OCI-LY7 (cell line): ENCODE measurements around the gene DTYMK. TPM values are rescaled to one million over a fixed set of nuclear protein-coding genes. Genes with fewer than 3 reads are reported as not detected.
A peak's percentile ranks its signal among the peaks of the same experiment; 100 is the strongest.

Experiments
- BruUV-seq: library from RNA; stranded (reverse); fragments of 400-500 nt; replicated peaks from 2 replicates; lab custom pipeline; 2021; lab: Mats Ljungman, UMichigan
- CTCF ChIA-PET: fragments of 300-600 bp; sonication (Branson Sonifier 250); formaldehyde crosslinking; loops from one replicate; lab custom pipeline; 2022; ENCODE audit warnings: antibody characterized with exemption; ENCODE audit not compliant: unreplicated experiment; lab: Charles Lee
- POLR2A ChIA-PET: fragments of 300-600 bp; sonication (Branson Sonifier 250); formaldehyde crosslinking; loops from one replicate; lab custom pipeline; 2022; ENCODE audit warnings: antibody characterized with exemption; lab: Charles Lee
- DNase-seq: peaks from one replicate; pipeline ENCODE4 v3.0.0-alpha.2; 2015; ENCODE audit warnings: low spot score
- H2AFZ ChIP-seq: fragments of 200-600 bp; sonication (generic), shearing (Covaris generic); 2 replicates; pipeline ENCODE4 v1.6.1; 2014; ENCODE audit warnings: mild to moderate bottlenecking, antibody characterized with exemption, low read length, moderate library complexity
- H3K27ac ChIP-seq: fragments of 200-600 bp; sonication (generic); 2 replicates; pipeline ENCODE4 v1.5.1; 2014; ENCODE audit warnings: mixed run types, low read depth, mild to moderate bottlenecking, moderate library complexity, low read length, inconsistent platforms; ENCODE audit not compliant: poor library complexity, severe bottlenecking
- H3K36me3 ChIP-seq: fragments of 200-600 bp; sonication (generic); 2 replicates; pipeline ENCODE4 v1.6.1; 2014; ENCODE audit warnings: mild to moderate bottlenecking, antibody characterized with exemption, low read length, moderate library complexity, mixed read lengths; ENCODE audit not compliant: insufficient read depth
- H3K4me1 ChIP-seq: fragments of 200-600 bp; sonication (generic); 2 replicates; pipeline ENCODE4 v1.5.1; 2014; ENCODE audit warnings: mild to moderate bottlenecking, low read length; ENCODE audit not compliant: insufficient read depth, poor library complexity, severe bottlenecking
- H3K4me2 ChIP-seq: fragments of 200-600 bp; sonication (generic); 2 replicates; pipeline ENCODE4 v1.6.1; 2014; ENCODE audit warnings: mild to moderate bottlenecking, low read length
- H3K4me3 ChIP-seq: fragments of 200-600 bp; sonication (generic); 2 replicates; pipeline ENCODE4 v1.5.1; 2014; ENCODE audit warnings: mild to moderate bottlenecking, low read depth, low read length; ENCODE audit not compliant: poor library complexity, severe bottlenecking
- H3K79me2 ChIP-seq: fragments of 200-600 bp; sonication (generic); 2 replicates; pipeline ENCODE4 v1.6.1; 2016; ENCODE audit warnings: low read depth, mild to moderate bottlenecking, low read length, moderate library complexity, mixed read lengths; ENCODE audit not compliant: insufficient read depth
- H3K9me2 ChIP-seq: fragments of 200-600 bp; sonication (generic); 2 replicates; pipeline ENCODE4 v1.6.1; 2016; ENCODE audit warnings: mild to moderate bottlenecking, low read length, mixed read lengths; ENCODE audit not compliant: insufficient read depth
- H3K9me3 ChIP-seq: fragments of 200-600 bp; sonication (generic); 2 replicates; pipeline ENCODE4 v1.6.1; 2014; ENCODE audit warnings: mild to moderate bottlenecking, mixed run types, low read length, mixed read lengths
- H4K20me1 ChIP-seq: fragments of 200-600 bp; sonication (generic); 2 replicates; pipeline ENCODE4 v1.6.1; 2014; ENCODE audit warnings: mild to moderate bottlenecking, antibody characterized with exemption, low read length, moderate library complexity, mixed read lengths; ENCODE audit not compliant: insufficient read depth
- CTCF ChIP-seq: fragments of 200-600 bp; sonication (generic); conservative IDR thresholded peaks from 2 replicates; pipeline ENCODE4 v1.5.1; 2014; ENCODE audit warnings: mild to moderate bottlenecking, antibody characterized with exemption, low read length, moderate library complexity, mixed read lengths
- EZH2phosphoT487 ChIP-seq: fragments of 200-600 bp; sonication (generic); IDR thresholded peaks from 2 replicates; pipeline ENCODE4 v1.6.1; 2018; ENCODE audit warnings: low read depth, borderline replicate concordance, mild to moderate bottlenecking, mixed run types, antibody characterized with exemption, low read length, moderate library complexity, mixed read lengths
- intact Hi-C: fragments of 100-400 bp; cut with micrococcal nuclease; formaldehyde crosslinking; loops from one replicate; pipeline ENCODE4 v1.10.0; 2022; ENCODE audit not compliant: unreplicated experiment
- total RNA-seq, 2 experiments: library from RNA; depleted of rRNA in 1 of 2; stranded (reverse); fragments of >200 nt in 1 of 2; shearing (Covaris generic) in 1 of 2; gene quantifications; 2 replicates each; pipeline ENCODE4 v1.2.3, GENCODE V29; 2014 to 2022

DTYMK gene
- total RNA-seq, 2 experiments from 2014 or later, result 118 to 129 TPM

GRCh38 chr2:241708879-241709278 lies 22.3 kb upstream of the DTYMK start:
- ChIA-PET CTCF (no interaction called here), POLR2A (no interaction called here)
- TF ChIP-seq CTCF (no peak), EZH2phosphoT487 (no peak)
- Histone ChIP-seq H4K20me1 (no peaks in the 10 kb centered on the region), H3K79me2 (peaks cover 5% of the 10 kb centered on the region; the same call in 1 of the 2 replicates), H3K9me2 (no peaks in the 10 kb centered on the region), H3K27ac (no peak overlapping the region), H3K9me3 (peaks cover 12% of the 10 kb centered on the region), H2AFZ (no peak overlapping the region), H3K4me2 (no peak overlapping the region), H3K4me1 (no peaks in the 10 kb centered on the region), H3K4me3 (no peak overlapping the region), H3K36me3 (peaks cover 91% of the 10 kb centered on the region)
- DNase-seq, result no peak
- no TSS peak for BruUV-seq
- intact Hi-C loops, result no loop called here

DNA sequence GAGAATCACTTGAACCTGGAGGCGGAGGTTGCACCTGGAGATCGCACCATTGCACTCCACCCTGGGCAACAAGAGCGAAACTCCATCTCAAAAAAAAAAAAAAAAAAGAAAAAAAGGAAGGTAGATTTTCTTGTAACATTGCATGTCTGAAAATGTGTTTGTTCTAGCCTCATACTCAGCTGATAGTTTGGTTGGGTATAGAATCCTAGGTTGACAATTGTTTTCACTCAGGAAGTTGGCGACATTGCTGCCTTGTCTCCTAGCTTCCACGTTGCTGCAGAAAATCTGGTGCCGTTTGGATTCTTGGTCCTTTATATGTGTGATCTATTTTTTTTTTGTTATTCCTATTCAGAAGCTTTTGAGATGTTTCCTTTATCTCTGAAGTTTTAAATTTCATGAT lies 19.9 kb upstream of the DTYMK start:
- H4K20me1 ChIP-seq, result peaks cover 5% of the 10 kb centered on the region; the same call in 1 of the 2 replicates
- H3K9me3 ChIP-seq, result peaks cover 12% of the 10 kb centered on the region
- ChIA-PET CTCF (no interaction called here), POLR2A (interaction anchor here (0.7 to 1.3 kb wide), 4 partner anchors 9 to 162 kb away, joined by 3 to 8 read pairs (median 6); no protein-coding TSS in a partner anchor)
- no TSS peak for BruUV-seq
- intact Hi-C loops, result no loop called here
- no peak overlapping the region for H3K4me3 ChIP-seq
- H3K27ac ChIP-seq, result no peak overlapping the region
- peak; percentile 26 for DNase-seq
- no peak overlapping the region for H2AFZ ChIP-seq
- TF ChIP-seq EZH2phosphoT487 (no peak), CTCF (no peak)
- no peak overlapping the region for H3K4me2 ChIP-seq
- H3K36me3 ChIP-seq, result peaks cover 75% of the 10 kb centered on the region
- H3K9me2 ChIP-seq, result no peaks in the 10 kb centered on the region
- H3K79me2 ChIP-seq, result peaks cover 15% of the 10 kb centered on the region
- peaks cover 5% of the 10 kb centered on the region for H3K4me1 ChIP-seq

- CTCF ChIA-PET, result interaction anchor here (1.1 to 1.2 kb wide), 2 partner anchors 30 to 135 kb away, joined by 3 read pairs; no protein-coding TSS in a partner anchor
- Histone ChIP-seq H3K9me2 (no peaks in the 10 kb centered on the region), H3K4me1 (peaks cover 23% of the 10 kb centered on the region), H3K36me3 (peaks cover 46% of the 10 kb centered on the region), H3K4me2 (peak overlapping the region; percentile 99), H2AFZ (no peak overlapping the region), H3K27ac (peak overlapping the region; percentile 32), H3K79me2 (peaks cover 20% of the 10 kb centered on the region), H3K9me3 (peaks cover 12% of the 10 kb centered on the region), H3K4me3 (peak overlapping the region; percentile 94), H4K20me1 (peaks cover 5% of the 10 kb centered on the region; the same call in 1 of the 2 replicates)
- no peak for DNase-seq
- intact Hi-C loops, result loop anchor here (5.0 kb wide), 2 partner anchors 386 to 1141 kb away; partner anchors contain the start of genes DUSP28, HDLBP and SEPTIN2
- POLR2A ChIA-PET, result interaction anchor here (0.6 to 6.7 kb wide), 3 partner anchors 15 to 1081 kb away, joined by 3 to 46 read pairs (median 3); partner anchors contain the start of gene DTYMK
- no TSS peak for BruUV-seq
- TF ChIP-seq CTCF (no peak; the same call in 1 of the 2 replicates), EZH2phosphoT487 (no peak)
These were observed 16.5 kb upstream of the DTYMK start for GRCh38 chr2:241703032-241703604.
